Peyer's patch (tissue), 4 donors: ENCODE results near the gene RHBDD1. TPM values are rescaled to one million over a fixed set of nuclear protein-coding genes. Genes with fewer than 3 reads are reported as not detected.
A peak's percentile ranks its signal among the peaks of the same experiment; 100 is the strongest.

Source experiments
- DNase-seq, 3 donors: peaks; one replicate each; pipeline ENCODE4 v3.0.0-alpha.2; 2017 to 2019
- H3K27ac ChIP-seq, 4 donors: fragments of 200-600 bp; sonication (generic); one replicate each; pipeline ENCODE4 v1.5.1; 2016 to 2019
- H3K27me3 ChIP-seq, 2 donors: fragments of 200-600 bp; sonication (generic); one replicate each; pipeline ENCODE4 v1.5.1; 2019
- H3K36me3 ChIP-seq, 3 donors: fragments of 200-600 bp; sonication (generic); one replicate each; pipeline ENCODE4 v1.5.1; 2016 to 2019
- H3K4me1 ChIP-seq, 4 donors: fragments of 200-600 bp; sonication (generic); one replicate each; pipeline ENCODE4 v1.5.1; 2016 to 2019
- H3K4me3 ChIP-seq, 4 donors: fragments of 200-600 bp; sonication (generic); 1 replicate in 3 of 4; 2 replicates in 1 of 4; pipeline ENCODE4 v1.5.1; 2016 to 2019; ENCODE audit warnings: mild to moderate bottlenecking in 1 of 4
- H3K9me3 ChIP-seq, 4 donors: fragments of 200-600 bp; sonication (generic); one replicate each; pipeline ENCODE4 v1.5.1; 2016 to 2019; ENCODE audit warnings: mild to moderate bottlenecking in 1 of 4
- POLR2A ChIP-seq, 2 donors: fragments of 450-650 bp; IDR thresholded peaks; one replicate each; pipeline ENCODE4 v1.5.1; 2017; ENCODE audit warnings: antibody characterized with exemption in 2 of 2, mild to moderate bottlenecking in 2 of 2, moderate library complexity in 2 of 2
- total RNA-seq, 4 donors: library from RNA; depleted of rRNA; stranded (reverse); fragments of >200 nt; gene quantifications; one replicate each; pipeline ENCODE4 v1.1.0, GENCODE V29; 2016
- TF ChIP-seq, protein P1 (sequence below), 6 experiments: fragments of 450-650 bp in 4 of 6; fragments of 200-600 bp in 2 of 6; sonication (generic) in 1 of 6; IDR thresholded peaks; one replicate each; pipeline ENCODE4 v1.5.1; 2017 to 2019; ENCODE audit warnings: antibody characterized with exemption in 6 of 6, mild to moderate bottlenecking in 3 of 6, moderate library complexity in 1 of 6

RHBDD1 gene
- total RNA-seq, 4 donors from 2014 or later: 12.6 to 68.5 (median 30.6) TPM

DNA sequence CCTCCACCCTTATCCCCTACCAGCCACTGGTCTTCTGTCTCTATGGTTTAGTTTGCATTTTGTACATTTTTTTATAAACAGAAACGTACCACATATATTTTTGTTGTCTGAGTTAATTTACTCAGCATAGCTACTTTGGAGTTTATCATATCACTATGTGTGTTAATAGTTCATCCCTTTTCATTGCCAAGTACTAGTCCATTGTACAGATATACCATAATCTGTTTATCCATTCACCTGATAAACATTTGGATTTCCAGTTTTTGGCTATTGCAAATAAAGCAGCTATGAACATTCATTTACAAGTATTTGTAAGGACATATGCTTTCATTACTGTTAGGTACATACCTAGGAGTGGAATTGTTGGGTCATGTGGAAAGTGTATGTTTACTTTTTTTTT, 123.6 kb downstream of the RHBDD1 start:
- DNase-seq: no peak
- H3K4me3 ChIP-seq: no peak overlapping the region
- H3K27ac ChIP-seq: no peak overlapping the region
- TF ChIP-seq, protein P1, sequence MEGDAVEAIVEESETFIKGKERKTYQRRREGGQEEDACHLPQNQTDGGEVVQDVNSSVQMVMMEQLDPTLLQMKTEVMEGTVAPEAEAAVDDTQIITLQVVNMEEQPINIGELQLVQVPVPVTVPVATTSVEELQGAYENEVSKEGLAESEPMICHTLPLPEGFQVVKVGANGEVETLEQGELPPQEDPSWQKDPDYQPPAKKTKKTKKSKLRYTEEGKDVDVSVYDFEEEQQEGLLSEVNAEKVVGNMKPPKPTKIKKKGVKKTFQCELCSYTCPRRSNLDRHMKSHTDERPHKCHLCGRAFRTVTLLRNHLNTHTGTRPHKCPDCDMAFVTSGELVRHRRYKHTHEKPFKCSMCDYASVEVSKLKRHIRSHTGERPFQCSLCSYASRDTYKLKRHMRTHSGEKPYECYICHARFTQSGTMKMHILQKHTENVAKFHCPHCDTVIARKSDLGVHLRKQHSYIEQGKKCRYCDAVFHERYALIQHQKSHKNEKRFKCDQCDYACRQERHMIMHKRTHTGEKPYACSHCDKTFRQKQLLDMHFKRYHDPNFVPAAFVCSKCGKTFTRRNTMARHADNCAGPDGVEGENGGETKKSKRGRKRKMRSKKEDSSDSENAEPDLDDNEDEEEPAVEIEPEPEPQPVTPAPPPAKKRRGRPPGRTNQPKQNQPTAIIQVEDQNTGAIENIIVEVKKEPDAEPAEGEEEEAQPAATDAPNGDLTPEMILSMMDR (IDR thresholded peaks at IDR 0.05): no peak
- no peak for TF ChIP-seq POLR2A (IDR thresholded peaks at IDR 0.05)
- H3K36me3 ChIP-seq: no peaks in the 10 kb centered on the region
- H3K9me3 ChIP-seq: no peaks in the 10 kb centered on the region
- no peaks in the 10 kb centered on the region for H3K27me3 ChIP-seq
- no peaks in the 10 kb centered on the region for H3K4me1 ChIP-seq

DNA sequence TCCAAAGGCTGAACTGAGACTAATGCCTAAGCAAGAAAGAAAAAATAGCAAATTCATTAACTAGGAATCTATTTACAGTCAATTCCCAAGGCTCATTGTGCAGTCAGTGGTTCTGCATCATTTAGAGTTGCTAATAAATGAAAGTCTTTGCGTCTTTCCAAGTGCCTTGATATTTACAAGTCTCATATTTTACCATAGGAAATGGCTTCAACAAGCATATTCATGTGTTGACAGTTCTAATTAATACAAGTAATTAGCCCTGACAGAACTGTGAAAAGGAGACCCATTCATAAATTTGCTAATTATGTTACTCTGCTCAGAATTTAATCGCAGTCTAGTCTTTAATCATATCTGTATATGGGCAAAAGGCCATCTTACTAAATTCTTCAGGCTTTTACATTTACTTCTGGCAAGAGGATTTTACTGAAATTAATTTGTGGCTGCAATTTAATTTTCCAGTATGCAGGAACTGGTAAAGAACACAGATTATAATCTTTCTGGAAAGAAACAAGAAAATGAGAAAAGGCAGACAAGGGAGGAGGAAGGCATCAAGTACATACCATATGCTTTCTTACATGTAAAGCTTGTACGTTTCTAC, 126.4 kb downstream of the RHBDD1 start:
- TF ChIP-seq, protein P1 (IDR thresholded peaks at IDR 0.05): no peak
- TF ChIP-seq POLR2A (IDR thresholded peaks at IDR 0.05): no peak
- Histone ChIP-seq H3K27ac (no peak overlapping the region), H3K36me3 (no peaks in the 10 kb centered on the region), H3K27me3 (no peaks in the 10 kb centered on the region), H3K4me1 (no peaks in the 10 kb centered on the region), H3K9me3 (no peaks in the 10 kb centered on the region), H3K4me3 (no peak overlapping the region)
- no peak for DNase-seq

DNA sequence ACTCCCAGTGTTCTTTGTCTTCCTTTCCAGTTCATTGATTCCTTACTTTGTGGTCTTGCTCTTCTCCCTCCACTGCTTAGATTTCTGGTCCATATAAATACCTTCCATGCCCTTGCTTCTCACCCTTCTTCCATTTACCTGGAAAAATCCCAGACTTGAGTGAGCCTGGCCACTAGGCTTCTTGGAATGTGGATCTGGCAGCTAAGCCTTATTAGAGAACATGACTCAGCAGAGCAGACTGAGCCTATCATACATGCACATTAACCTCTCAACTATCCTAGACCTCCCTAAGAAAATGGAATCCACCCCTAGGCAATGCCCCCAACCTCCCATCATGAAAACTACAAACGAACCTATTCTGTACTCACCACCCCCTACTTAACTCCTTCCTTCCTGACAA, 127.7 kb downstream of the RHBDD1 start:
- no peak for DNase-seq
- TF ChIP-seq, protein P1 (IDR thresholded peaks at IDR 0.05): no peak
- no peak for TF ChIP-seq POLR2A (IDR thresholded peaks at IDR 0.05)
- H3K27me3 ChIP-seq: no peaks in the 10 kb centered on the region
- no peak overlapping the region for H3K4me3 ChIP-seq
- no peaks in the 10 kb centered on the region for H3K36me3 ChIP-seq
- H3K4me1 ChIP-seq: no peaks in the 10 kb centered on the region
- no peaks in the 10 kb centered on the region for H3K9me3 ChIP-seq
- no peak overlapping the region for H3K27ac ChIP-seq

DNA sequence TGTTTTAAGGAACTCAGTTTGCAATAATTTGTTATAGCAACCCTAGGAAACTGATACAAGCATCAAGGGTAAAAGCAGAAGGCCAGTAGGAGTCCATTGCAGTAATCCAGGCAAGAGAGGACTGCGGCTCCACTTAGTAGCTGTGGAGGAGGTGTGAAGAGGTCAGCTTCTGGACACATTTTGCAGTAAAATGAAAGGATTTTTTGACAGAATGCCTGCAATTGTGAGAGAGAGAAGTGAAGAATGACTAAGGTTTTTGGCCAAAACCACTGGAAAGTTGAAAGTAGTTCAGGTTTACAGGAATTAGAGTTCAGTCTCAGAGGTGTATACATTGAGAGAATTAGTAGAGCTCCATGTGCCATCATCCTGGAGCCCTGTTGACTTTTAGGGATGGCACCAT, 129.5 kb downstream of the RHBDD1 start:
- Histone ChIP-seq H3K9me3 (no peaks in the 10 kb centered on the region), H3K36me3 (no peaks in the 10 kb centered on the region), H3K27ac (no peak overlapping the region), H3K27me3 (no peaks in the 10 kb centered on the region), H3K4me1 (no peaks in the 10 kb centered on the region), H3K4me3 (no peak overlapping the region)
- TF ChIP-seq POLR2A (IDR thresholded peaks at IDR 0.05): no peak
- TF ChIP-seq, protein P1 (IDR thresholded peaks at IDR 0.05): no peak
- DNase-seq: no peak

DNA sequence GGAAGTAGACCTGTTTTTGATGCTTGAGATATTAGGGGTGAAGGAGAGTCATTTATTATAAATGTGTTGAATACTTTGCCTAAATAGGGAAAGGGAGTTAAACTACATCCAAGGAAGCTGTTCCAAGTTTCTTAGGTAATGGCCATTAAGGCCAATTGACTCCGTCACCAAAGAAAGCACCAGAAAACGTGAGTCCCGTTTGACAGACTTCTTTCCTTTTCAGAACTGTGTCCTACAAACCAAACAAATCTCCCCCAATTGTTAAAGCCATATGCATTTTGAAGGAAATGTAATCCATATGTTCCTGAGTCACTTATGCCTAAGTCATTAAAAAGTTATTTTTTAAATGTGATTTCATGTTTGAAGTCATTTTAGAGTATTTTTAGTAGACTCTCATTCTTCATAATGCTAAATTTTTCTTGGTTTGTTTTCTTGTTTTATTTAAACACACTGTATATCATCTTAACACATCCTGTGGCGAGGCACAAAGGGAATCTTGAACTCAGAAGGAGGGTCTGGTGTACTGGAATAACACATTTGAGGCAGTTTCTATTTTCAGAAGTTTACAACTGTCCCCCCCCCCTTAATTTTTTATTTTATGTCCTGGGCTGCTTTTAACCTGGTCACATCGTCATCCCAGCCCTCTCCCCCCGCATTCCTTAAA, 133.7 kb downstream of the RHBDD1 start:
- DNase-seq: no peak
- Histone ChIP-seq H3K36me3 (no peaks in the 10 kb centered on the region), H3K9me3 (no peaks in the 10 kb centered on the region), H3K4me3 (no peak overlapping the region), H3K4me1 (no peaks in the 10 kb centered on the region), H3K27ac (peak overlapping the region in 1 of 4 donors; percentile 57), H3K27me3 (no peaks in the 10 kb centered on the region)
- TF ChIP-seq, protein P1 (IDR thresholded peaks at IDR 0.05): no peak
- TF ChIP-seq POLR2A (IDR thresholded peaks at IDR 0.05): no peak
